ENCODE data around the gene NGLY1. TPM values are rescaled to one million over a fixed set of nuclear protein-coding genes. Genes with fewer than 3 reads are reported as not detected.

NGLY1 gene
- total and polyA plus RNA-seq, 2 of the 4 experiments (the other 2 are of a cell fraction) = 10.0 to 14.9 TPM

DNA sequence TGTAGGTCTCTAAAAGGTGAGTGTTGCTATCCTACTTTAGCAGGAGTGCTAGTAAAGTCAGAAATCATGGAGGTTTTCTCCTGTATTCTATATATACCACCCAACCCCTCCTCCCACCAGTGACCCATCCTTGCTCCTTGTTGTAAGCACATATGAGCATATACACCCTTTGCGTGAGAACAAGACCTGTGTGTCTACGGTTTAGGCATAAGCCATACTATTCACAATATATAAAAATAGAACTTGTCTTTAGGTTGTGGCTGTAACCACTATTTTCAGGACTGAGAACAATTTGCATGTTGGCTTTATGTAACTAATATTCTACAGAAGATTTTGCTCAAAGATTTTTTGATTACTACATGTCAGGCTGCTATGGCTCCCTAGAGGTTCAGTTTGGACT is 59.4 kb downstream of the NGLY1 start:
- dilution Hi-C loops (cut with HindIII; ENCODE audit: low sequenced_read_pairs, unreplicated experiment) = no loop called here
- H3K9me3 ChIP-seq (ENCODE audit: control insufficient read depth, insufficient read depth, low read length) = no peaks in the 10 kb centered on the region
- no peak overlapping the region for H3K4me3 ChIP-seq (ENCODE audit: insufficient read depth, low read depth, low read length)
- no peaks in the 10 kb centered on the region; the same call in 1 of the 2 replicates for H3K9me1 ChIP-seq (ENCODE audit: insufficient read depth, low read length)
- H3K79me1 ChIP-seq (ENCODE audit: low read depth in 1 of 2, low read length in 2 of 2) = no peaks in the 10 kb centered on the region
- DNase-seq = no peak
- H3K4me2 ChIP-seq (ENCODE audit: low read depth, low read length) = no peak overlapping the region
- no peak overlapping the region for H2BK120ac ChIP-seq (ENCODE audit: low read depth, low read length)
- no peak overlapping the region for H2BK5ac ChIP-seq (ENCODE audit: low read depth, low read length, poor library complexity, severe bottlenecking)
- H3K14ac ChIP-seq (replicated peaks; ENCODE audit: low read depth, low read length) = no peak overlapping the region
- no peak overlapping the region for H2AK5ac ChIP-seq (ENCODE audit: low read depth, low read length)
- H3K9ac ChIP-seq (ENCODE audit: low read depth, low read length) = no peak overlapping the region
- no peak for ATAC-seq (ENCODE audit: low read depth)
- H2AK9ac ChIP-seq (replicated peaks; ENCODE audit: low read depth, low read length, poor library complexity) = no peak overlapping the region
- no peak overlapping the region for H3K4ac ChIP-seq (ENCODE audit: low read depth, low read length)
- no peak overlapping the region for H2AFZ ChIP-seq (replicated peaks; ENCODE audit: low read length, poor library complexity)
- no TSS peak for BruUV-seq (replicated peaks)
- no peak overlapping the region for H4K91ac ChIP-seq (ENCODE audit: insufficient read depth, low read depth, low read length)
- H3K23ac ChIP-seq (ENCODE audit: low read depth, low read length) = no peak overlapping the region
- no peaks in the 10 kb centered on the region for H3K27me3 ChIP-seq (ENCODE audit: control insufficient read depth, insufficient read depth, low read length)
- no peak for TF ChIP-seq RCOR1 (IDR thresholded peaks at IDR 0.05; ENCODE audit: insufficient replicate concordance, low read length)
- no peak for TF ChIP-seq CHD1 (IDR thresholded peaks at IDR 0.05; ENCODE audit: low read depth, low read length)
- no peak for TF ChIP-seq MAFK (IDR thresholded peaks at IDR 0.05; ENCODE audit: low read depth, low read length)
- no peak for TF ChIP-seq NFE2L2 (IDR thresholded peaks at IDR 0.05; ENCODE audit: low read depth, low read length)
- TF ChIP-seq, protein P1, sequence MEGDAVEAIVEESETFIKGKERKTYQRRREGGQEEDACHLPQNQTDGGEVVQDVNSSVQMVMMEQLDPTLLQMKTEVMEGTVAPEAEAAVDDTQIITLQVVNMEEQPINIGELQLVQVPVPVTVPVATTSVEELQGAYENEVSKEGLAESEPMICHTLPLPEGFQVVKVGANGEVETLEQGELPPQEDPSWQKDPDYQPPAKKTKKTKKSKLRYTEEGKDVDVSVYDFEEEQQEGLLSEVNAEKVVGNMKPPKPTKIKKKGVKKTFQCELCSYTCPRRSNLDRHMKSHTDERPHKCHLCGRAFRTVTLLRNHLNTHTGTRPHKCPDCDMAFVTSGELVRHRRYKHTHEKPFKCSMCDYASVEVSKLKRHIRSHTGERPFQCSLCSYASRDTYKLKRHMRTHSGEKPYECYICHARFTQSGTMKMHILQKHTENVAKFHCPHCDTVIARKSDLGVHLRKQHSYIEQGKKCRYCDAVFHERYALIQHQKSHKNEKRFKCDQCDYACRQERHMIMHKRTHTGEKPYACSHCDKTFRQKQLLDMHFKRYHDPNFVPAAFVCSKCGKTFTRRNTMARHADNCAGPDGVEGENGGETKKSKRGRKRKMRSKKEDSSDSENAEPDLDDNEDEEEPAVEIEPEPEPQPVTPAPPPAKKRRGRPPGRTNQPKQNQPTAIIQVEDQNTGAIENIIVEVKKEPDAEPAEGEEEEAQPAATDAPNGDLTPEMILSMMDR (conservative IDR thresholded peaks at IDR 0.05; ENCODE audit: low read depth, low read length) = no peak
- TF ChIP-seq, protein P2, sequence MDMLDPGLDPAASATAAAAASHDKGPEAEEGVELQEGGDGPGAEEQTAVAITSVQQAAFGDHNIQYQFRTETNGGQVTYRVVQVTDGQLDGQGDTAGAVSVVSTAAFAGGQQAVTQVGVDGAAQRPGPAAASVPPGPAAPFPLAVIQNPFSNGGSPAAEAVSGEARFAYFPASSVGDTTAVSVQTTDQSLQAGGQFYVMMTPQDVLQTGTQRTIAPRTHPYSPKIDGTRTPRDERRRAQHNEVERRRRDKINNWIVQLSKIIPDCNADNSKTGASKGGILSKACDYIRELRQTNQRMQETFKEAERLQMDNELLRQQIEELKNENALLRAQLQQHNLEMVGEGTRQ (IDR thresholded peaks at IDR 0.05; ENCODE audit: low read depth, low read length) = no peak
- no peak overlapping the region for H4K5ac ChIP-seq (ENCODE audit: low read depth, low read length)
- ChIA-PET CTCF (no interaction called here), POLR2A (ENCODE audit: unreplicated experiment) (interaction anchor here (0.6 kb wide), 1 partner anchor 26 kb away, joined by 5 read pairs; no protein-coding TSS in a partner anchor)
- H4K8ac ChIP-seq (ENCODE audit: low read depth in 2 of 2, low read length in 2 of 2) = no peak overlapping the region
- no peaks in the 10 kb centered on the region for H3K4me1 ChIP-seq (ENCODE audit: control insufficient read depth, insufficient read depth, low read length)
- WGBS, 2 experiments (ENCODE audit: extremely low coverage in 2 of 2, insufficient read length in 1 of 2) = no CpG with 5 or more reads among the region's 2 CpGs
- intact Hi-C loops (cut with micrococcal nuclease) = no loop called here
- H2BK20ac ChIP-seq (ENCODE audit: low read depth, low read length) = no peak overlapping the region
- H3K56ac ChIP-seq (ENCODE audit: extremely low read depth, insufficient read depth, low read length) = no peak overlapping the region
- H3K27ac ChIP-seq (ENCODE audit: insufficient read depth, low read length) = no peak overlapping the region
- H3K36me3 ChIP-seq (ENCODE audit: control insufficient read depth, insufficient read depth, low read length) = peaks cover 4% of the 10 kb centered on the region
- no peak overlapping the region for H2BK15ac ChIP-seq (ENCODE audit: low read depth, low read length)
- H3K18ac ChIP-seq (ENCODE audit: low read depth, low read length) = no peak overlapping the region
- in situ Hi-C loops (cut with MboI; ENCODE audit: low sequenced_read_pairs) = no loop called here
- H4K20me1 ChIP-seq (ENCODE audit: insufficient read depth, low read length) = no peaks in the 10 kb centered on the region
